ENCODE data around the gene CDYL2.

DNA sequence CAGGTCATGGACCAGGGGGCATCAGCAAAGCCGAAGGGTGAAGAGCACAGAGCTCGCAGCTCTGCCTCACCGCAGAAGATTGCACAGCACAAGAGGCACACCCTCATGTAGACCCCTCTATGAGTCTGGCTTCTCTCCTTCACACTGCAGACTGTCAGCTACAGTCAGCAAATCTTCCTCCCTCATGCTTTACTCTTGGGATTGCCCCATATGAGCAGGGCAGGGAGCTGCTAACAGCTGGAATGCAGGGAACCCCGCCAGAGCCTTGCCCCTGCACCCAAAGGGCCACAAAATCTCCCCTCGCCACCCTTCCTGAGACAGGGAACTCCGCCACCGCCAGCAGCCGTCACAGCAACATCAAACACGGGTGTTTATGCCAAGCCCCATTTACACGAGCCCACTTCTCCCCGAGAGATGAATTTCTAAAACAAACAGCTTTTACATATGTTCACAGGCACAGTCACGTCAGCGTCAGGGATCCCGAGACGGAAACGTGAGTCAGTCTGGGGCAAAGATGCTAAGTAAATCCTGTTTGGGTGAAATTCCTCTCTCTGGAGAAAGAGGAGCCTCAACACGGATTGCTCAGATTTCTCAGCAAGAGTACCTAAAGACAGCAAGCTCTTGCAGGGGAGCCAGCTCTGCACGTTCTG is 121.9 kb downstream of the CDYL2 start:
- TF ChIP-seq, protein P1, sequence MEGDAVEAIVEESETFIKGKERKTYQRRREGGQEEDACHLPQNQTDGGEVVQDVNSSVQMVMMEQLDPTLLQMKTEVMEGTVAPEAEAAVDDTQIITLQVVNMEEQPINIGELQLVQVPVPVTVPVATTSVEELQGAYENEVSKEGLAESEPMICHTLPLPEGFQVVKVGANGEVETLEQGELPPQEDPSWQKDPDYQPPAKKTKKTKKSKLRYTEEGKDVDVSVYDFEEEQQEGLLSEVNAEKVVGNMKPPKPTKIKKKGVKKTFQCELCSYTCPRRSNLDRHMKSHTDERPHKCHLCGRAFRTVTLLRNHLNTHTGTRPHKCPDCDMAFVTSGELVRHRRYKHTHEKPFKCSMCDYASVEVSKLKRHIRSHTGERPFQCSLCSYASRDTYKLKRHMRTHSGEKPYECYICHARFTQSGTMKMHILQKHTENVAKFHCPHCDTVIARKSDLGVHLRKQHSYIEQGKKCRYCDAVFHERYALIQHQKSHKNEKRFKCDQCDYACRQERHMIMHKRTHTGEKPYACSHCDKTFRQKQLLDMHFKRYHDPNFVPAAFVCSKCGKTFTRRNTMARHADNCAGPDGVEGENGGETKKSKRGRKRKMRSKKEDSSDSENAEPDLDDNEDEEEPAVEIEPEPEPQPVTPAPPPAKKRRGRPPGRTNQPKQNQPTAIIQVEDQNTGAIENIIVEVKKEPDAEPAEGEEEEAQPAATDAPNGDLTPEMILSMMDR (conservative IDR thresholded peaks at IDR 0.05; ENCODE audit: low read depth, low read length), result no peak
- no peak for TF ChIP-seq EZH2 (IDR thresholded peaks at IDR 0.05; ENCODE audit: low read length, unreplicated experiment)
- no peak for TF ChIP-seq EZH2phosphoT487 (IDR thresholded peaks at IDR 0.05; ENCODE audit: borderline replicate concordance, low read length)
